IPS DF 19.7 (cell line): ENCODE results near the gene CT45A1.
"Not testable (repeated sequence)": the region's sequence is repeated elsewhere in the genome, so short reads cannot be mapped to it uniquely, and the experiment has no call there.

Experiments used
- DNase-seq: peaks from one replicate; pipeline ENCODE4 v3.0.0-alpha.2; 2013; ENCODE audit warnings: low read depth, low spot score

CT45A1 gene, protein sequence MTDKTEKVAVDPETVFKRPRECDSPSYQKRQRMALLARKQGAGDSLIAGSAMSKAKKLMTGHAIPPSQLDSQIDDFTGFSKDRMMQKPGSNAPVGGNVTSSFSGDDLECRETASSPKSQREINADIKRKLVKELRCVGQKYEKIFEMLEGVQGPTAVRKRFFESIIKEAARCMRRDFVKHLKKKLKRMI

DNA sequence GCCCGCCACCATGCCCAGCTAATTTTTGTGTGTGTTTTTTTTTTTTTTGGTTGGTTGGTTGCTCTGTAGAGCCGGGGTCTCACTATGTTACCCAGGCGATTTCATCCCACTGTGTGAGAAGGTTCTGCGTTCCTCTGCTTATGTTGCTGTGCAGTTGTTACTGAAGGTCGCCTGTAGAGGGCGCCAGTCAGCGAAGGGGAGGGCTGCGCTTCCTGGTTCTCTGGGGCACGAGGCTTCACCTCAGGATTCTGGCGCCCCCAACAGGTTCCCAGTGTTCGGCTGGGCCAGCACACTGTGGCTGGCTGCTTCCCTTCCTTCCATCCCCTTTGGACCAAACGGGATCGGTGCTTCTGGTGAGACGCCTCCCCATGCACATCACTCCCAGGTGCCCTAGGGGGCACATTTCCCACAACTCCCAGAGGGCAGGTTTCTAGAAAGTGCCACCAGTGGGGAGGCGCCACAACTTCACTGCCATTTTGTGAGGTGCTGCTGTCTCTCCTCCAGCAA is at the start of gene CT45A1:
CT45A1 (plus strand) TSS at position 457 of the 507 bp plus-strand sequence. CDS start 5,302 bp downstream, outside the sequence.
- not testable (repeated sequence) for DNase-seq

DNA sequence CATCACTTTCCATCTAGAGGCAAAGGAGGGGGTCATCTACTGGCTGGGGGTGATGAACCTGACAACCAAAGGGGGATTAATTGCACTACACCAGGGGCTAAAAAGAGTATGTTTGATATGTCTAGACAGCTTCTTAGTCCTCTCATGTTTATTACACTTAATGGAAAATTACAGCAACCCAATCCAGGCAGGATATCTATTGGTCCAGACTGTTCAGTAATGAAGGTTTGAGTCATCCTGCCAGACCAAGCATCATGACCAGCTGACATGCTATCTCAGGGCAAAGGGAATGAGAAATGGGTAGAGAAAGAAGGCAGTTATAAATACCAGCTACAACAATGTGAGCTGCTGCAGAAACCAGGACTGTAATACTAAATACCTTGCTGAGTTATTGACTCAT is 40.5 kb upstream of the CT45A1 start:
- not testable (repeated sequence) for DNase-seq

DNA sequence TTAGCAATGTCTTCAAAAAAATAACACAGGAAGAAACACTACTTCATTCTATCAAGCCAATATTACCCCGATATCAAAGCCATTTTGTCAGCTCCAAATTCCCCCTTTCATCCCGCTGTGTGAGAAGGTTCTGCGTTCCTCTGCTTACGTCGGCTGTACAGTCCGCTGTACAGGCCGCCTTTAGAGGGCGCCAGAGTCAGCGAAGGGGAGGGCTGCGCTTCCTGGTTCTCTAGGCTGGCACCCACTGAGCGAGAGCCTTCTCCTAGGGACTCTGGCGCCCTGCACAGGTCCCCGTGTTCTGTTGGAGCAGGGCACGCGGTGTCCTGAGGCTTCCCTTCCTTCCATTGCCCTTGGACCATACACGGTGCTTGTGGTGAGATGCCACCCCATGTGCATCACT is 25.3 kb upstream of the CT45A1 start:
- no peak for DNase-seq

DNA sequence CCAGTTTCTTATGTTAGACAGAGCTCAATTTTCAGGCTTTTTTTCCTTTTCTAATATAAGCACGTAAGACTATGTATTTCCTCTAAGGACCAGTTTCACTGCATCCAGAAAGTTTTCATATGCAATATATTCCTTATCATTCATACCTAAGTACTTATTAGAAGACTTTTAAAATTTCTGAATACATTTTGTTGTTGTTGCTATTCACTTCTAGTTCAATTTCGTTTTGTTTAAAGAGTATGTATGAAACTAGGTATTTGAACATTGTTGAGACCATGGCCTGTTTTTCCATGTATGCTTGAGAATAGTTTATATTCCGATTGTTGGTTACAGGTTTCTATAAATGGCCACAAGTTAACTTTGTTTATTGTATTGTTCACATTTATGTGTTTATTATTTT is 18.0 kb upstream of the CT45A1 start:
- DNase-seq: no peak

DNA sequence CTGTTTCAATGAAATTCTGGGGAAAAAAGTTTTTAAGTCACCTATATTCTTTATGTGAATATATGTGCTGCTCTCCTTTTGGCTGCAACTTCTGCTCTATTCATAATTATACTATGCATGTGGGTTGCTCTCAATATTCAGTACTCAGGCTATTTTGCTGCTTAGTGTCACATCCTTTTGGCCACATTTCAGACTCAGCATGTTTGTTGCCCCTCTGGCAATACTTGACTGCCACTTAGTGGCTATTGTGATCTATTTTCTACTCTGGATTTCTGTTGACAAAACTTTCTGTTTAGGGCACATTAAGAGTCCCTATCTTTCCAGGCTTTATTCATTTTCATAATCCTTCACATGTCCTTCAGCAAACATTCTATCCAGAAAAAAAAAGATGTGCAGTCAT is 15.8 kb upstream of the CT45A1 start:
- no peak for DNase-seq

DNA sequence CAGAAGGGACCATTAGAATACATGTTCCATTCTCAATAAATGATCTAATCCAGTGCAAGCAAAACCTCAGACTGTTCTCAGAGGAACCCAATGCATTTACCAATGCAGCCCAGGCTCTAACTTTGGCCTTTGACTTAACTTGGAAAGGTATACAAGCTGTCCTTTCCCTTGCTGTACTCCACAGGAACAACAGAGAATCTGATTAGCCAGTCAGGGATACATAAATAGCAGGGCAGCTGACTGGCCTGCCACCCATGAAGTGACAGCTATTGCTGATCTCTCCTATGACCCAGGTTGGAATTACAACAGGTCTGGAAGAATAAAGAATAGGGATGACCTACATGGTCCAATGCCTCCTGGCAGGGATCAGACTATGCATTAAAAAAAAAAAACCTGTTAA is 14.5 kb upstream of the CT45A1 start:
- DNase-seq: no peak

DNA sequence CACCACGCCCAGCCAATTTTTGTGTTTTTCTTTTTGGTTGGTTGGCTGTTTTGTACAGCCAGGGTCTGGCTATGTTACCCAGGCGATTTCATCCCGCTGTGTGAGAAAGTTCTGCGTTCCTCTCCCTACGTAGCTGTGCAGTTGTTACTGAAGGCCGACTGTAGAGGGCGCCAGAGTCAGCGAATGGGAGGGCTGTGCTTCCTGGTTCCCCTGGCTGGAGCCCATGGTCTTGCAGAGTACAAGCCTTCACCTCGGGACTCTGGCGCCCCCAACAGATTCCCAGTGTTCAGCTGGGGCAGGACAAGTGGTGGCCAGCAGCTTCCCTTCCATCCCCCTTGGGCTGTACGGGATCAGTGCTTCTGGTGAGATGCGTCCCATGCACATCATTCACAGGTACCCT is 5.6 kb upstream of the CT45A1 start:
- DNase-seq: peak; percentile 15

DNA sequence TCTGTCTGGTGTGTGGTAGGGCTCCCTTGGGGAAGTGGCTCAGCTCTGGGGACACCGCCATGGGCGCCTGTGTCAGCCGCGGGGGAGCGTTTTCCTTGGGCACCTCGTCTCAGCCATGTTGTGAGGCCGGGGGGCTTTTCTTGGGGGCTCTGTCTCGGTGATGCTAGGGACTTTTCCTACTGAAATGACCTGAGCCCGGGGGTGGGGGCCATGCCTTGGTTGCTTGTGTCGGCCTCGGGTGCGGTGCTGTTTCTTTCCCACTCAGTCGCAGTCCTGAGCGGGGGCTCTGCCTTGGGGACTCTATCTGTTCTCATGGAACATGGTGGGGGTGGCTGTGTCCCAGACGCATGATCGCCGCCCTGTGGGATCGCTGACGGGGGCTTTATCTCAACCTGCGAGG is 356 bp downstream of the CT45A1 start:
- DNase-seq: no peak

DNA sequence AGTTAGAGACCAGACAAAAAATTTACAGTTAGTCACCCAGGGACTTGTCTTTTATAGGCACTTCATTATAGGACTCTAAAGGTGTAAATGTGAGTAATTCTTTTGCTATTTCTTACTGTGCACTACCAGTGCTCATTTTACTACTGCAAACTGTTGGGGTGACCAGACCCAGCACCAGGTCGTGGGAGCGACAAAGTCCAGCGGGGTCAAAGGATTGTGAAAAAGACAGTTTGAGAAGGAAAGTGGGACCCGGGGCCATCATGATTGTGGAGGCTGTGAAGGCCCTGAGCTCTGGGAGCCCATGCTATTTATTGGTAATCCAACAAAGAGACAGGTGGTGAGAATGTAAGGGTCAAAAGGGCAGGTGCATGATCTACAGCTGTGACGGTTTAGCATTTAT is 21.2 kb downstream of the CT45A1 start:
- DNase-seq: not testable (repeated sequence)

DNA sequence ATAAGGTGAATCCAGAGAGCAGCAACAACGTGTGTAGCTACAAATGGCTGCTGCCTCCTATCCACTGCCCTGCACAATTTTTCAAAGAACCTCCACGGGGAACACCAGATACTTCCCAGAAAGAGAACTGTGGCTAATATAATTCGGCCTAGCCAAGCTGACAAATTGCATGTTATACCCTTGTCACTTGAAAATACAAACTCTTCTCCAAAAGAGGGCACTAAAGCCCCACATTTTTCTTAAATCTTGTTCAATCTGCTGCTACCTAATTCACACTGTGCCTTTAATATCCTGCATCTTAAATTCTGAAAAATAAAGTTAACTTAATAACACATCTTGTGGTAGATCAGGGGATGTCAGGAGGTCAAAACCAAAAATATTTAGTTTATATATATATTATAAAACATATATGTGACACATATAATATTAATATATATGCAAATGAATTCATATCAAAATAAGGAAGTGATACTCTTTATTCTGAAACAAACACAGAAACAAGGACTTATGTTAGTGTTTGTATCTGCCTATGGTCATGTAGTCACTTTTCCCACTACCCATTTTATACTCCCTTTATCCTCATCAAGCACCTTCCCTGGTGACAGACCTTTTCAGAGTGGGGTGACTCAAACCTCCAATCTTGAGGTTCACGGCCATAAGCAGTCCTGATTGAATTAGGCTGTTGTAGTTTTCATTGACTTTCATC is 24.1 kb downstream of the CT45A1 start:
- DNase-seq: no peak

DNA sequence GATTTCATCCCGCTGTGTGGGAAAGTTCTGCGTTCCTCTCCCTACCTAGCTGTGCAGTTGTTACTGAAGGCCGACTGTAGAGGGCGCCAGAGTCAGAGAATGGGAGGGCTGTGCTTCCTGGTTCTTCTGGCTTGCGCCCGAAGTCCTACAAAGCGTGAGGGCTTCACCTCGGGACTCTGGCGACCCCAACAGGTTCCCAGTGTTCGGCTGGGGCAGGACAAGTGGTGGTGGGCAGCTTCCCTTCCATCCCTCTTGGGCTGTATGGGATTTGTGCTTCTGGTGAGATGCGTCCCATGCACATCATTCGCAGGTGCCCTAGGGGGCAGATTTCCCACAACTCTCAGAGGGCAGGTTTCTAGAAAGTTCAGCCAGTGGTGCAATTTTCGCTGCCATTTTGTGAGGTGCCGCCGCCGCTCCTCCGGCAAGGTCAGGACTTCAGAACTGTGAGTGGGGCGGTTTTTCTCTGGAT is 27.3 kb downstream of the CT45A1 start:
- no peak for DNase-seq

DNA sequence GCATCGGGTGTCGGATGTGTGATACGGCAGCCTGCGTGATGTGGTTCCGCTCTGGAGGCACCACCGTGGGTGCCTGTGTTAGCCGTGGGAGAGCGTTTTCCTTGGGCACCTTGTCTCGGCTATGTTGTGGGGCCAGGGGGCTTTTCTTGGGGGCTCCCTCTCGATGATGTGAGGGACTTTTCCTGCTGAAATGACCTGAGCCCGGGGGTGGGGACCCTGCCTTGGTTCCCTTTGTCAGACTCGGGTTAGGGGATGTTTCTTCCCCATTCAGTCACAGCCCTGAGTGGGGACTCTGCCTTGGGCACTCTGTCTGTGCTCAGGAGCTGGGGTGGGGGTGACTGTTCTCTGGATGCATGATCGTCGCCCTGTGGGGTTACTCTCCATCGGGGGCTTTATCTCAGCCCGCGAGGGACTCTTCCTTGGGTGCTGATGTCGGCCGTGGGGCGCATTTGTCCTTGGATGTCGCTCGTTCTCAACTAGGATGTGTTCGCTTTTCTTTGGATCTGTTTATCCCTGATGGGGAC is 27.8 kb downstream of the CT45A1 start:
- DNase-seq: no peak

DNA sequence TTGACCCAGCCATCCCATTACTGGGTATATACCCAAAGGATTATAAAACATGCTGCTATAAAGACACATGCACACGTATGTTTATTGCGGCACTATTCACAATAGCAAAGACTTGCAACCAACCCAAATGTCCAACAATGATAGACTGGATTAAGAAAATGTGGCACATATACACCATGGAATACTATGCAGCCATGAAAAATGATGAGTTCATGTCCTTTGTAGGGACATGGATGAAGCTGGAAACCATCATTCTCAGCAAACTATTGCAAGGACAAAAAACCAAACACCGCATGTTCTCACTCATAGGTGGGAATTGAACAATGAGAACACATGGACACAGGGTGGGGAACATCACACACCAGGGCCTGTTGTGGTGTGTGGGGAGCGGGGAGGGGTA is 31.3 kb downstream of the CT45A1 start:
- not testable (repeated sequence) for DNase-seq

DNA sequence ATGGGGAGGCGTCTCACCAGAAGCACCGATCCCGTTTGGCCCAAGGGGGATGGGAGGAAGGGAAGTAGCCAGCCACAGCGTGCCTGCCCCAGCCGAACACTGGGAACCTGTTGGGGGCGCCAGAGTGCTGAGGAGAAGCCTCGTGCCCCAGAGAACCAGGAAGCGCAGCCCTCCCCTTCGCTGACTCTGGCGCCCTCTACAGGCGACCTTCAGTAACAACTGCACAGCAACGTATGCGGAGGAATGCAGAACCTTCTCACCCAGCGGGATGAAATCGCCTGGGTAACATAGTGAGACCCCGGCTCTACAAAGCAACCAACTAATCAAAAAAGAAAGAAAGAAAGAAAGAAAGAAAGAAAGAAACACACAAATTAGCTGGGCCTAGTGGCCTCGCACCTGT is 54.7 kb downstream of the CT45A1 start, which contains the start of gene CT45A3:
CT45A3 (minus strand) TSS at position 101 of the 400 bp plus-strand sequence. CDS start 3,747 bp downstream, outside the sequence.
- DNase-seq: not testable (repeated sequence)
